ENCODE data around the gene WSCD2. TPM values are rescaled to one million over a fixed set of nuclear protein-coding genes. Genes with fewer than 3 reads are reported as not detected.

The WSCD2 gene
- total and polyA plus RNA-seq, 2 donors (not counting 1 experiment from before 2014, with no cell fraction given): 1.1 to 5.9 TPM

- peaks cover 3% of the 10 kb centered on the region for H3K9me3 Mint-ChIP-seq (ENCODE audit: insufficient read depth)
- H3K27ac Mint-ChIP-seq: no peak overlapping the region
- H3K9ac ChIP-seq (ENCODE audit: low read length): no peak overlapping the region
- CTCF ChIA-PET: no interaction called here
- H3K4me2 ChIP-seq (replicated peaks; ENCODE audit: low read depth, low read length, poor library complexity, severe bottlenecking): no peak overlapping the region
- no peaks in the 10 kb centered on the region for H3K4me1 Mint-ChIP-seq
- no peak overlapping the region for H3K4me3 Mint-ChIP-seq
- H3K27me3 ChIP-seq (replicated peaks in 1 of 4; ENCODE audit: control extremely low read depth in 1 of 4, control insufficient read depth in 3 of 4, insufficient read depth in 4 of 4, low read length in 3 of 4): peaks cover 0 to 7% (median 0%) of the 10 kb centered on the region in 4 experiments
- H3K4me3 ChIP-seq (ENCODE audit: control extremely low read depth in 1 of 5, extremely low read depth in 1 of 5, insufficient read depth in 1 of 5, low read depth in 2 of 5, low read length in 4 of 5): no peak overlapping the region
- no peaks in the 10 kb centered on the region for H3K36me3 ChIP-seq (replicated peaks in 1 of 2; ENCODE audit: control extremely low read depth in 1 of 2, control insufficient read depth in 1 of 2, extremely low read depth in 1 of 2, insufficient read depth in 2 of 2, low read length in 1 of 2)
- no peak for ATAC-seq (ENCODE audit: low read depth)
- WGBS (ENCODE audit: insufficient coverage): 100% methylated on average over 2 of the region's 4 CpGs
- POLR2A ChIA-PET: no interaction called here
- no peak overlapping the region for H2AFZ ChIP-seq (ENCODE audit: insufficient read depth, low read depth, low read length, poor library complexity, severe bottlenecking)
- no peak for DNase-seq
- no peak for TF ChIP-seq EZH2 (IDR thresholded peaks at IDR 0.05; ENCODE audit: borderline replicate concordance, insufficient read depth, low read depth, low read length, poor library complexity, severe bottlenecking)
- TF ChIP-seq CTCF (IDR thresholded peaks at IDR 0.05): no peak
- H4K20me1 ChIP-seq (ENCODE audit: control insufficient read depth, insufficient read depth, low read length, poor library complexity, severe bottlenecking): no peaks in the 10 kb centered on the region
- no peaks in the 10 kb centered on the region for H3K79me2 ChIP-seq (ENCODE audit: control insufficient read depth, insufficient read depth, low read length)
- no peaks in the 10 kb centered on the region for H3K4me1 ChIP-seq (ENCODE audit: control insufficient read depth in 2 of 2, insufficient read depth in 2 of 2, low read length in 2 of 2)
- intact Hi-C loops (cut with micrococcal nuclease): no loop called here
- peaks cover 19% of the 10 kb centered on the region for H3K27me3 Mint-ChIP-seq
- no peak overlapping the region for H3K27ac ChIP-seq (ENCODE audit: low read length in 2 of 2)
- no peaks in the 10 kb centered on the region for H3K9me3 ChIP-seq (ENCODE audit: control extremely low read depth in 1 of 3, control insufficient read depth in 2 of 3, insufficient read depth in 1 of 3, low read length in 2 of 3)
These were observed 138.4 kb downstream of the WSCD2 start for GRCh38 chr12:108267450-108267849.

DNA sequence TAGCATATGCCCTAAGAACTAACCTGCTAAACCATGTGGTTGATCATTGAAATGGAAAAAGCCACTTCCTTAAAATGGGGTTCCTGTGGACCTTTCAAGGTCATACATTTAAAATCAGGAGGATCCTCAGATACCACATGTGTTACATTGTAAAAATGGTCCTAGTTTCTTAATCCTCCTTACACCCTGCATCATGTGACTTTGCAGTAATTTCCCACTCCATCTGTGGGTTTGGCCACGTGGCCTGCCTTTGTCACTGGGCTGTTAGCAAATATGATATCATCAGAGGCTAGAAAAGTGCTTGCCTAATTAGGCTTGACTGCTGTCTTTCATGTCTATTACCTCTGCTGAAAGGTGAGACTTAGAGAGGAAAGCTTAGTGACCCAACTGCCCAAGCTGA, 139.3 kb downstream of the WSCD2 start:
- H2AFZ ChIP-seq (ENCODE audit: insufficient read depth, low read depth, low read length, poor library complexity, severe bottlenecking): no peak overlapping the region
- peaks cover 0 to 7% (median 0%) of the 10 kb centered on the region in 4 experiments for H3K27me3 ChIP-seq (replicated peaks in 1 of 4; ENCODE audit: control extremely low read depth in 1 of 4, control insufficient read depth in 3 of 4, insufficient read depth in 4 of 4, low read length in 3 of 4)
- intact Hi-C loops (cut with micrococcal nuclease): no loop called here
- no peak overlapping the region for H3K27ac ChIP-seq (ENCODE audit: low read length in 2 of 2)
- no peak for TF ChIP-seq EZH2 (IDR thresholded peaks at IDR 0.05; ENCODE audit: borderline replicate concordance, insufficient read depth, low read depth, low read length, poor library complexity, severe bottlenecking)
- no peak for TF ChIP-seq CTCF (IDR thresholded peaks at IDR 0.05)
- Mint-ChIP-seq H3K4me3 (no peak overlapping the region), H3K9me3 (ENCODE audit: insufficient read depth) (no peaks in the 10 kb centered on the region), H3K4me1 (no peaks in the 10 kb centered on the region), H3K27ac (no peak overlapping the region), H3K27me3 (peaks cover 15% of the 10 kb centered on the region)
- ChIA-PET CTCF (no interaction called here), POLR2A (no interaction called here)
- H3K9me3 ChIP-seq (ENCODE audit: control extremely low read depth in 1 of 3, control insufficient read depth in 2 of 3, insufficient read depth in 1 of 3, low read length in 2 of 3): no peaks in the 10 kb centered on the region
- no peak overlapping the region for H3K9ac ChIP-seq (ENCODE audit: low read length)
- H3K4me2 ChIP-seq (replicated peaks; ENCODE audit: low read depth, low read length, poor library complexity, severe bottlenecking): no peak overlapping the region
- WGBS (ENCODE audit: insufficient coverage): no CpG with 5 or more reads among the region's 1 CpG
- DNase-seq (no peak), ATAC-seq (ENCODE audit: low read depth) (no peak)
- H3K36me3 ChIP-seq (replicated peaks in 1 of 2; ENCODE audit: control extremely low read depth in 1 of 2, control insufficient read depth in 1 of 2, extremely low read depth in 1 of 2, insufficient read depth in 2 of 2, low read length in 1 of 2): no peaks in the 10 kb centered on the region
- H3K4me1 ChIP-seq (ENCODE audit: control insufficient read depth in 2 of 2, insufficient read depth in 2 of 2, low read length in 2 of 2): no peaks in the 10 kb centered on the region
- no peaks in the 10 kb centered on the region for H3K79me2 ChIP-seq (ENCODE audit: control insufficient read depth, insufficient read depth, low read length)
- no peaks in the 10 kb centered on the region for H4K20me1 ChIP-seq (ENCODE audit: control insufficient read depth, insufficient read depth, low read length, poor library complexity, severe bottlenecking)
- H3K4me3 ChIP-seq (ENCODE audit: control extremely low read depth in 1 of 5, extremely low read depth in 1 of 5, insufficient read depth in 1 of 5, low read depth in 2 of 5, low read length in 4 of 5): no peak overlapping the region
